Islet of Langerhans (tissue), 1 donor: ENCODE data around the gene FER.
"Not testable (repeated sequence)": the region's sequence is repeated elsewhere in the genome, so short reads cannot be mapped to it uniquely, and the experiment has no call there.

ENCODE experiments used
- FAIRE-seq: peaks from one replicate; lab custom pipeline; 2011; peaks lifted over from hg19 to GRCh38; lab: Jason Lieb, UNC

Gene FER

DNA sequence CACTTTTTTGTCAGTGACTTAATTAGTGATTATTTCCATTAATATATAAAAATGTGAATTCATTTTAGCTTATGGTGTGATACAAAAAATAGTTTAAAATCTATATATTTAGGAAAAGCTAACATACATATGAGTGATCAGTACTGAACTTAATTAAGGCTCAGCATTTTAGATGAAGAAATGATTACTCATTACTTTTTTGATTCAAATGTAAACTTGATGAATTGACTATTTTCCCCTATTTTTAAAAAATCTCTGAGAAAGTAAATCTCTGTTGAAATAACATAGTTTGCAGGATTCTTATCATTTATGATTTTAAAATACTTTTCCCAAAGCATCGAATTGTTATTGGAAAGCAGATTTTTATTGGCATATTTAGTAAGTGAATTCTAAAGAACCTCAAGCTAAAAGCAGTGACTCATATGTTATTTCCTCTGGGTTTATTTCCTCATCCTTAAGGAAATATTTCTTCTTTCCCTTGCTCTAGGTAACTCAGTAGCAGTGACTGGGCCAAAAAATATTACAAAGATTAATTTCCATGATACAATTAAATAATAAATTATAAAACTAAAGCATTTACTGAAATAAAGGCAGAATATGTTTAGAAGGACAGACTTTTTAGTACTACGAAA, 290.6 kb downstream of the FER start:
- FAIRE-seq: peak; percentile 24

DNA sequence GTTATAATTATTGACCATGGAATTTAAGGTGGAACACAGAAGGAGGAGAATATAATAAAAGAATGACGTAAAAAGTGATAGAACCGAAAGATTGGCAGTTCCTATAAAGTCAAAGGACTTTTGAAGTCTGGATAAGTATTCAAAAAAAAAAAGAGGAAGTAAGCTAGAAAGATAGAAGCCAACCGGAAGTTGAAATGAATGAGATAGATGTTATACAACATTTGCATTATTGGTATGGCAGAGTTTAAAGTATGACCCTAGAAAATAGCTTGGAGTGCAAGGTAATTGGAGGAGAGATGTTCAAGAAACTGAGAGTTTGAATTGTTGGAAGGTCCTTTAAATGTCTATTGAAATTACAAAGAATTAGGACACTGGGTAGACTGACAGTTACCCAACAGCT, 293.6 kb downstream of the FER start:
- FAIRE-seq: no peak

DNA sequence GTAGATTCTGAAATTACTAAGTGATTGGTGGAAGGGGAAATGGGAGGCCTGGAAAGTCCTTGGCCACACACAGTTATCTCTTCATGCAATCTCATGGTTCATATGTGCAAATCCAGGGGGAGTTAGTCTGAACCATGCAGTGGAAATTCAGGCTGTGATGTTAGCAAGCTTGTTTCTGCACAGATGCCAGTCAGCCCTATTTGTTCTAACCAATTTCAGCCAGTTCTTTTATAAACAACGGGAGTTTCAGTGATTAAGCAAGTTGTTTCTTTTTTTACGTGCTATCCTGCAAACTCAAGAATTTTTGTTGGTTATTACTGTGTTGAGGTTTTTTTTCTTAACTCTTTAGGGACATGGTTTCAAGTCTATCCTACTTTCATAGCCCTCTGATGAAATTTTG, 298.0 kb downstream of the FER start:
- no peak for FAIRE-seq

DNA sequence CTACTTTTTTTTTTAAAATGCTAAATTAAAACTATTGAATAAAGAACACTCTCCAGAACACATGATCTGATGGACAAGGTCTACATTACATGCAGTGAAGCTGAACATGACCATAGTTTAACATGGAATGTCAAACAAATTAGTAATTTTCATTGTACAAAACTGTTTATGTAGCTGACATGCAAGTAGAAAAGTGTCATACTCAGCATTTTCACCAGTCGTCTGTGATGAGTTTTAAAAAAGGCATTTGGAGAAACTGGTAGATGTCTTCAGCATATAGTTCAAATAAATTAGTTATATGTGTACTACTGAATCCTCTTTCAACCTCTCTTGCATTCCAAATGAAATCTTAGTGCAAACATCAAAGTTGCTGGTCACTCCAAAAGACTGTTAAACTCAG, 301.9 kb downstream of the FER start:
- no peak for FAIRE-seq

DNA sequence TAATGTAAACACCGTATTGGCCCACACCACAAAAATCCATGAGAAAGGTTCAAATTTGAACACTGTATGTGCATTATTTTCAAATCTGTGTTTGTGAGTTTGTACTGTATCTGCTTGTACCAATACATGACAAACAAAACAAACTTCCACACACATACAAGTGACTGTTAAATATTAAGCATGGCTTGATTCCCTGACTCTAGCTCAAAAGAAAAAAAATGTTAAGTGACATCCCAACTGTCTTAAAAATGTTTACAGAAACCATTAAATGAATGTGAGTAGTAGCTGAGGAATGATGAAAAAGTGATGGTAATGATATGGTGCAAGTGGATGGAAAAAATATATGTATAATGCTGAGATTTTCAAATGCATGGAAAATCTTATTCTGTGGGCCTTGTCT, 302.6 kb downstream of the FER start:
- peak; percentile 94 for FAIRE-seq

DNA sequence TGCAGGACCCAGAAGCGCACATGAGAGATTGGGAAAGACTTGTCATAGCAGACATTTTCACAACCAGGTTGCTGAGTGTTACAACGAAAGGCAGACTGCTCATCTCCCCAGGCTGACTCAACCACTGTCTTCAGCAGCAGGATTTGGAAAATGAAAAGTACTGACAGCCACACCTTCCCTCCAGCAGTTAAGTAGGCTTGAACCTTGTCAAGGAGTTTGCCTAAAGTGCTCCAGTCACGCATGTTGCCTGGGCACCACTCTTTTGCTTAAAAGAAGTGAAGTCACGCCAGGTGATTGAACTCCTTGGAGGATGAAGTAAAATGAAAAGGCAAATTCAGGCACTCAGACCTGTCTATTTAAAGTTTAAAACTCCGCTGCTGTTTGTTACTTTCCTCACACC, 304.5 kb downstream of the FER start:
- FAIRE-seq: not testable (repeated sequence)

DNA sequence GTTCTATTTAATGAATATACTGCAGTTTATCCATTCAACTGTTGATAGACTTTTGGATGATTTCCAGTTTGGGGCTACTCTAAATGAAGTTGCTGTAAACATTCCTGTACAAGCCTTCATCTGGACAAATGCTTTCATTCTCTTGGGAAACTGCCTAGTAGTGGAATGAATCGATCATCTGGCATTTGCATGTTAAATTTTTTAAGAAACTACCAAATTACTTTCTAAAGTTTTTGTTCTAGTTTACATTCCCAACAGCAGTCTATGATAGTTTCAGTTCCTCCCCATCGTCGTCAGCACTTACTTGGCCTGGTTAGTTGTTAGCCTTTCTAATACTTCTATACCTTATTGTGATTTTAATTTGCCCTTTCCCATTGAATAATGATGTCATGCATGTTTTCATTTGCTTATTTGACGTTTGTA, 306.3 kb downstream of the FER start:
- FAIRE-seq: no peak

DNA sequence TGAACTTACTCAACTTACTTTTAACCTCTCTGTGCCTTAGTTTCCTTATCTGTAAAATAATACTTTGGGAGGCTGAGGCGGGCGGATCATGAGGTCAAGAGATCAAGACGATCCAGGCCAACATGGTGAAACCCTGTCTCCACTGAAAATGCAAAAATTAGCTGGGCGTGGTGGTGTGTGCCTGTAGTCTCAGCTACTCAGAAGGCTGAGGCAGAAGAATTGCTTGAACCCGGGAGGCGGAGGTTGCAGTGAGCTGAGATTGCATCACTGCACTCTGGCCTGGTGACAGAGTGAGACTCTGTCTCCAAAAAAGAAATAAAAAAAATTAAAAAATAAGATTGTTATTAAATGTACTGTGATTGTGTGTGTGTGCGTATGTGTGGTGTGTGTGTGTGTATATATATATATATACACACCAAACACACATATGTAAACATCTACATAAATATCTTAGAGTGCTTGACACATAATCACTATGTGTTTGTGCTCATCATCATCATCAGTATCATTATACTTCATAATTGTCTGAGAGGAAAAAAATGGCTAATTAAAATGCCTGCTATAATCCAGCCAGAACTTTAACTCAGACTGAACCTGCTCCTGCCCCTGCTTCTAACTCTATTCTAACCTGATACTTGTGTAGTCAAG, 312.8 kb downstream of the FER start:
- FAIRE-seq: no peak

DNA sequence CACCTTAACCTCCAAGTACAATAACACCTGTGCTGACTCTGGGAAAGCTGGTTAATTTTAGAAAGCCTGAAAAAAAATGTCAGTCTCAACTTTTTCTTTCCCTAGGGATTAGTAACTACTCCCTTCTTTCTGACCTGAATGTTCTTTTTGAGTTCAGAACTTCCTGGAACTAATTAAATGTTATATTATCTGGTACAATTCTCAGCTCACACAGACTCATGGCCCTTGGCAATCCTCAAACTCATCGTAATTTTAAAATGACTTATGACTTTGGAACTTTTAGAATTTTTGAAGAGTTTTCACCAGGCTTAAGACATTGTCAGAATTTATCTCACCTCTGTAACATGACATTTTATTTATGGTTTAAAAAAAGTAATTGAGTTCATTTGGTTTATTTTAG, 315.0 kb downstream of the FER start:
- no peak for FAIRE-seq

DNA sequence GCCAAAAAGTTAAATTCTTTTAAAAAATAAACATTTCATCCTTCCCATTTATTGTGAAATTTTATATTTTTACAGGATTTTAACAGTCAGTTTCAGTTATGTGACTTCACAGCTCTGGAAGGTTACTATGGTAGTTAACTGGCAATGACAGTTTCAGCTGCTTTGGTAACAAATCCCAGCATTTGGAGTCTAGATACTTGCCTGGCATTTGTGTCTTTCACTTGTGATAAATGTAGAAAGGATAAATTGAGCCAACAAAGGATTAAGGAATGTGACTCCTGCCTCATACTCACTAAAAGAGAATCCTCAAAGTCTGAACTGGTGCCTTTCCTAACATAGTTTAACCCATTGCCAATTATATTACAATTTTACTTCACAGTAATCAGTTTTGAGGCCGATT, 315.5 kb downstream of the FER start:
- FAIRE-seq: no peak

DNA sequence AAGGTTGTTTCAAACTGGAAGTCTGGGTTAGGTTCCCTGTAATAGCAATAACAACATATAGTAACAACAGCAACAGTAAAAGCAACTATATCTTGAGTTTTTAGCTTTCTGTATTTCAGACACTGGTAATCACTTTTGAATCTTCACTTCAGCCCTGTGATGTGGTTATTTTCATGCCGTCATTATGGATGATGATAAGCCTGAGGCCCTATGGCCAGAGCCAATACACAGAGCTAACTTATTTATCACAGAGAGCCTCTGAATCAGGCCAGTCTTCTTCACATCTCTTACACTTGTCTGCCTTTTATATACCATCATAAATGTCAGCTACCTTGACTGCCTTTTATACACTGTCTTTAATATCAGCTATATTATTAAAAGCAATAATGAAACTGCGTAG, 329.0 kb downstream of the FER start:
- FAIRE-seq: no peak

DNA sequence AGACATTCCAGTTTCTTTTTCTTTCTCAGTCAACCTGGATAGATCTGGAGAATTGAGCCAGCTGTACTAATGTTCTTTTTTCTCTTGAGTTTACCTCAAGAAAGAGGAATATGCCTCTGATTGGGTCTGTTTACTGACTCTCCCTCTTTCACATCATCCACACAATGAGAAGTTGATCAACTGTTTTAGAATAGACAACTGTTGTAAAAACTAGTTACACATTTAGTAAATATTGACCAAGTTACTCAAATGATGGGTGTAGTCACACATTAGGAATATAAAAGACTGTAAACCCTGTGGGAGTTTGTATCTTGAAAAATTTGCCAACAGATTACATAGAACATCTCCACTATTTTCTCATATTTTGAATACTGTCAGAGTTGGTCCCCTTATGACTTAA, 330.8 kb downstream of the FER start:
- FAIRE-seq: no peak

DNA sequence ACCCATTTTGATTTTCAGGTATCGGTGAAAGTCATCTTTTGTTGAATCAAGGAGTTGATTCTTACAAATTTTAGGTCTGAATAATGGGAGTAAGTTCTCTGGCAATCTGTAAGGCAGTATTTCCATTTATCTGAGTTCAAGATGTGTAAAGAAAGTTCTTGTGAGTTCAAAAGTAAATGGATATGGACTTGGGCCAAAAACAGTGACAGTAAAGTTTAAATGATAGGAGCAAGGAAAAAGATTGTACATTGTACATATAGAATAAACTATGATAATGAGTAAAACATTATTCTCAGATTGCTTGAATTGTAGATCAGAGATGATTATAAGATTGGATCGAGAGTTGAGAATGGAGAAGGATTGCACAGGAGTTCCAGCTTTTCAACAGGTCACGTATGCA, 332.8 kb downstream of the FER start:
- no peak for FAIRE-seq

DNA sequence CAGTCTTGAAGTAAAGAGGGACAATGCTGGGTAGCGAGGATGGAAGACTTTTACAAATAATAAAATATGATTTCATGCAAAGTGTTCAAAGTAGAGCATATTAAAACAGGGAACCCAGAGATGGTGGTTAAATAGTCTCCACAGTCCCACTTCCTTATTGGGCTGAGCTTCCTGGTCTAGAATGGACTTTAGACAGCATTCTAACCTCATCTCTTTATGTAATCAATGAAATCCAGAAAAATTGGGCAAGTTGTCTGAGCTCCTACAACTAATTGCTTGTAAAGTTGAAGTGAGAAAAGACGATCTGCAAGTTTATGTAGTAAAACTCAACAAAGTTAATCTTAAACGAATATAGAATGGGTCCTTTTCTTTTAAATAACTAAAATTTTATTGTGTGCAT, 333.2 kb downstream of the FER start:
- FAIRE-seq: peak; percentile 81

DNA sequence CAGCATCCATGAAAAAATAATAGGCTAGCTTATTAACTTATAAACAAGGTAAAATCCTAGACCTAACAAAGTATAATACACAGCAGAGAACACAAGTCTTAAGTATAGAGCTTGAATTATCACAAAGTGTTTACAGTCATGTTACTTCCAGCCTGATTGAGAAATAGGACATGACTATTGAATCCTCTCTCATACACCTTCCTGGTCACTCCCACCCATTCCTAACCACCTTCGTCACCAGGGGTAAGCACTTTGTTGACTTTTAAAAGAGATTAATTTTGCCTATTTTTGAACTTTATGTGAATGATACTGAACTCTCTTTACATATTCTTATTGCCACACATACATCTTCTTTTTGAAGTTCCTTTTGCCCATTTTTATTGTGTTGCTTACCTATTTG, 336.2 kb downstream of the FER start:
- FAIRE-seq: no peak

DNA sequence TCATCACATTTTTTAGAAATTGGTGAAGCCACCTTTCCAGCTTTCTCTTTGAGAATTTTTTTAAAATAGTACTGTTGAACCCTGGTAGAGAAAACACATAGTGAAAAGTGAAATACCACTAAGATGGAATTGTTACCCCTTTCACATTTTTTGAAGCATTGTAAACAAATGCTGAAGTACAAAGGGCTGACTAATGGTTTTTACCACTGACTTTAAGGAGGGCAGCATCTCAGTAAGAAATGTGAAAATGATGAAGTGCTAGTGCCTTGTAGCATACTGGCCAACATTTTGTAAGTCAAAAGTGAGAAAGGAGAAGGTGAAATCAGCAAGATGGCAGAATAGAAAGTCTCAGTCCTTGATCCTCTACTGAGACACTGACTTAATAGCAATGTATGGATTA, 341.5 kb downstream of the FER start:
- FAIRE-seq: no peak

DNA sequence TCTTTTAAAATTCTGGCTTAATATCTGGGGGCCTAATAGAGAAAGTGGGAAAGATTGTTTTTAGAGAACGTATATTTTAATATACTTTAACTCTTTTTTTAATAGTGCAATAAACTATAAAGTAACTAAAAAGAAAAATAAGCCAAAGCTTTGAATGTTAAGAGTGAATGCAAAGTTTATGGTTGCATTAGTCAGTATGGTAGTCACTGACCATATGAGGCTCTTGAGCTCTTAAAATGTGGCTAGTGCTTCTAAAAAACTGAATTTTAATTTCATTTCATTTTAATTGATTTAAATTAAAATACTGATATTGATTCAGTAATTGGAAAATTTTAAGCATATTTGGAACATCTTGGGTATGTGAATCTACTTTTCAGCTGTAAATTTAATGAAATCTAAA, 351.4 kb downstream of the FER start:
- FAIRE-seq: no peak

DNA sequence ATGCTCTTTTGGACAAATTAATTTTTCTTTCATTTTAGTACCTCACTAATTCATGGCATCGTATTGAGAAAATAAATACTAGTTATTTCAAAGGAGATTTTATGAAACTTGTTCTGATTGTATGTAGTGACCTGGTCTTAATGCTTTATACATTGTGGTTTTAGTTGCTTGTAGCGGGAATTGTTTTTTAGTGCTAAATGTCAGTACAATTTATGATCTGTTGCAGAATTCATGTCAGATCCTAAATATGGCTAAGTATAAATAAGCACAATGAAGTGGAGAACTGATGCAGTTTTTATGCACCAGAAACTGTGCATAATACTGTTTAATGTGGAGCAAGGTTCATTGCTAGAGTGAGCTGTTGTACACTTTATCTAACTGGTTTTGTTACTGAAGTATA, 353.3 kb downstream of the FER start:
- no peak for FAIRE-seq

DNA sequence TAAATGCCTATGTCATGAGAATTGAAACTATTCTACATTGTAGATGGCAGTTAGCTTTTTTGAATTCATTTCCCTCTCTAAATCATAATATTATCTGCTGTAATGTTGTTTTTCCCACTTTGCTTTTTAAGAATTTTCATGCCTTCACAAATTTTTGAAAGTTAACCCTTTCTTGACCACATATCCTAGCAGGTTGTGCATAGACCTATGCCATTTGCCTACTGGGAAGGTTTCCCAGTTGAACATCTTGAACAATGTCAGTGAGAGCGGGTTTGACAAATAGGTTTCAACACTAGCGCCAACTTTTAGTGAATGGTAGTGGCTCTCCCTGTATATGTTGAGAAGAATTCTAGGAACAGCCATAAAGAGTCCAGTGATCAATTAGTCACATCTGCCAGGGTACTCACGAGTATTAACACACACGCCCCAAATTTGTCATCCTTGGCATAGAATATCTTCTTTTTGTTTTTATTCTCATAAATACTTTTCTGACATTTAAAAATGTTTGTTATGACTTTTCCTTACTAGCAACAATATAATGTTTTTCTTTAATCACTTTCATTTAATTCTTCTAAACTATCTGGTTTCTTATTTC, 354.5 kb downstream of the FER start:
- FAIRE-seq: no peak

DNA sequence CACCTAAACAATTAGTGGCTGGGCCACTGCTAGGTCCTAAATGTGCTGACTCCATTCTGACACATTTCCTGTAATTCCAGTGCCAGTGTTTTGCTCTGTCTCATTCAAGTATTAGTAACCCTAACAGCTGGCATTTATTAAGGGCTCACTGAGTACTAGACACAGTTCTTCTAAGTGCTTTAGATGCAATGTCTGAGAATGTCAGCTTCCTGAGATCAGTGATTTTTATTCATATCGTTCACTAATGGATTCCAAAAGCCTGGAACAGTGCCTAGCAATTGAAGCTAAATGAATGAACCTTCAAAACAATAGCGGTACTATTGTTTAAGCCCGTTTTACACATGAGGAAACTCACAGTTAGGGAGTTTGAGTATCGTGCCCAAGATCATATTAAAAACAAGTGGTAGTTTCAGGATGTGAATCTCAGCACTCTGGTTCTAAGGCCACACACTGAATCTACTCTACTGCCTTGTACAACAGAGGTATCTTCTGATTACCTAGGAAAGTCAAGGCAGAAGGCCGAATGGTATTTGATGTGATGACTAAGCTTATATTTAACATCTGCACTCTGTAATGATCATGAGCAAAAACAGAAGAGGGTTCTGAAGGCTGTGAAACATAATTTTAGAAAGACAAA, 358.1 kb downstream of the FER start:
- peak; percentile 97 for FAIRE-seq

DNA sequence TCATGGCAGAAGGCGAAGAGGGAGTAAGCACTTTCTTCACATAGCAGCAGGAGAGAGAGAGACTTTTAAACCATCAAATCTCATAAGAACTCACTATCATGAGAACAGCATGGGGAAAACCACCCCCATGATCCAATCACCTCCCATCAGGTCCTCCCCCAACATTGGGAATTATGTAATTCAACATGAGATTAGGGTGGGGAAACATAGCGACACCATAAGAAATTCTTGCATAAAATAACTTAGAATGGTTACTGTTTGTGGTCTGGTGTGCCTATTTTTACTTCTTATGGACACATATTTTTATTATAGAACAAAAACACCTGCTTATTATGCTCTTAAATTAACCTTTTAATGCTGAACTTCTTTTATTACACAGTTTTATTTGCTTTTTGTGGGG, 364.0 kb downstream of the FER start:
- FAIRE-seq: no peak

DNA sequence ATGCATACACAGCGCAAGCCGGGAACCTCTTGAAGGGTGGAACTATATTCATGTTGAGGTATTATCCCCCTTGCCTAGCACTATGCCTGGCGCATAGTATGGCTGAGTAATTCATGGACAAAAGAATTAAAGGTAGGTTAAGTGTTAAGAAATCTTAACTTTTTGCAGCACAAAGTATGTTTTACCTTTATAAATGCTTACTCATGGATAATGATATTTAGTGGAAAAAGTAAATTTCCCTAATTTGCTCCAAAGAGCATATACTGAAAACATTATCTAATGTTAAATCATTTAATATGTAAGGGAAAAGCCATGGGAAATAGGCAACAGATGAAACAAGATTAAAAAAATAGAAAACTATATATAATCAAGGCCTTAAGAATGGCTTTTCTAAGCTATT, 365.9 kb downstream of the FER start:
- peak; percentile 36 for FAIRE-seq

DNA sequence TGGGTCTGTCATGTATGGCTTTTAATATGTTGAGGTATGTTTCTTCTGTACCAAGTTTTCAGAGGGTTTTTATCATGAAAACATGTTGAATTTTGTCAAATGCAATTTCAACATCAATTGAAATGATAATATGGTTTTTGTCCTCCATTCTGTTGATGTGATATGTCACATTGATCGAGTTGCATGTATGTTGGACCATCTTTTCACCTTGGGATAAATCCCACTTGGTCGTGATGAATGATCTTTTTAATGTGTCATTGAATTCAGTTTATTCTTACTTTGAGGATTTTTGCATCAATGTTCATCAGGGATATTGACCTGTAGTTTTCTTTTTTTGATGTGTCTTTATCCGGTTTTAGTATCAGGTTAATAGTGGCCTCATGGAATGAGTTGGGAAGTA, 373.5 kb downstream of the FER start:
- FAIRE-seq: no peak
